Upper lobe of left lung (tissue), 4 donors: Measurements from ENCODE around the gene TRIM29.

ENCODE experiments used
- CTCF ChIP-seq, 6 experiments: fragments of 450-650 bp in 4 of 6; fragments of 200-600 bp in 2 of 6; sonication (generic) in 2 of 6; IDR thresholded peaks; one replicate each; pipeline ENCODE4 v1.5.1; 2016 to 2019; ENCODE audit warnings: antibody characterized with exemption in 6 of 6
- EP300 ChIP-seq, 4 donors: sonication (generic); formaldehyde crosslinking; IDR thresholded peaks; one replicate each; pipeline ENCODE4 v1.5.1; 2017; ENCODE audit warnings: antibody characterized with exemption in 4 of 4, control low read depth in 2 of 4
- POLR2A ChIP-seq, 4 donors: fragments of 450-650 bp; IDR thresholded peaks; one replicate each; pipeline ENCODE4 v1.5.1; 2016 to 2017; ENCODE audit warnings: antibody characterized with exemption in 4 of 4, mild to moderate bottlenecking in 2 of 4
- POLR2AphosphoS5 ChIP-seq, 2 donors: sonication (generic); formaldehyde crosslinking; IDR thresholded peaks; one replicate each; pipeline ENCODE4 v1.5.1; 2017; ENCODE audit warnings: antibody characterized with exemption in 2 of 2

DNA sequence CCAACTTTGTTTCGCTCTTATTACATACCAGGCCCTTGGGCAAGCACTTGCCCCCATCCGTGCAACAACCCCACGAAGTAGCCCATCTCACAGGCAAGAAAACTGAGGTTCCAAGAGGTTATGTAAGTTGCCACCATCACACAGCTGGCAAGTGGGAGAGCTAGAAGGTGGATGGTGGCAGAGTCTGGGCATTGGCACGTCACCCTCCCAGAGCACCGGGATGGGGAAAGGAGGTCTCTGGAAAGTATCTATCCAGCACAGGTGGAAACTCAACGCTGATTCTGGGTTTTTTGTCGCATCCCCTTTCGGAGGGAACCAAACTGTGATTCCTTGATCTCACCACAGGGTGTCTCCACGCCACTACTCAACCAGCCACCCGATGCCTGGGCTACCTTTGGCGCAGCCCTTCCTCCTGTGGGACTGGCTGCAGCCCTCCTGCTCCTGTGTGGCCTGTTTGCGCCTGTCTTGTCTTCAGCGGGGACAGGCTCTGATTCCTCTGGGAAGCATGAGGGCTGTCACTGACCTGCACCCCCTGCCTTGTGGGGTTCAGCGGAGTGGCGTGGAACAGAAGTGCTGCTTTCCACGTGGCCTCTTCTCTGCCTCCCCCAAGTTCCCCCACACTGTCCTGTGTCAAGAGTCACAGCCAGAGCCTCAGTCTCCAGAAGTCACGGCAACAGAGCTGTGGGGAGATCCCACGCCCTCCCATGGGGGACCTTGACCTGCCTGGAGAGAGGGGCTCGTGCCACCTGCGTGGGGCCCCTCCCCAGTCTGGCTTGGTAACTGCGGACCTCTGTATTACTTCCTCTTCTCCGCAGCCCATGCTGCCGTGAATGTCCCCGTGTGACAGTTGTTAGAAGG lies 34.4 kb upstream of the TRIM29 start:
- TF ChIP-seq CTCF (IDR thresholded peaks at IDR 0.05), result peak; percentile 55 to 88 (median 79)
- TF ChIP-seq POLR2AphosphoS5 (IDR thresholded peaks at IDR 0.05), result no peak
- TF ChIP-seq EP300 (IDR thresholded peaks at IDR 0.05), result no peak
- no peak for TF ChIP-seq POLR2A (IDR thresholded peaks at IDR 0.05)
